ENCODE data around the gene ITGA6.

The ITGA6 gene

GRCh38 chr2:172415157-172415864 is 12.1 kb upstream of the ITGA6 start:
- DNase-seq (ENCODE audit: low read depth, low spot score), result no peak
- H3K27ac ChIP-seq, result no peak overlapping the region

GRCh38 chr2:172415865-172416183 is 11.6 kb upstream of the ITGA6 start:
- no peak overlapping the region for H3K27ac ChIP-seq
- no peak for DNase-seq (ENCODE audit: low read depth, low spot score)

DNA sequence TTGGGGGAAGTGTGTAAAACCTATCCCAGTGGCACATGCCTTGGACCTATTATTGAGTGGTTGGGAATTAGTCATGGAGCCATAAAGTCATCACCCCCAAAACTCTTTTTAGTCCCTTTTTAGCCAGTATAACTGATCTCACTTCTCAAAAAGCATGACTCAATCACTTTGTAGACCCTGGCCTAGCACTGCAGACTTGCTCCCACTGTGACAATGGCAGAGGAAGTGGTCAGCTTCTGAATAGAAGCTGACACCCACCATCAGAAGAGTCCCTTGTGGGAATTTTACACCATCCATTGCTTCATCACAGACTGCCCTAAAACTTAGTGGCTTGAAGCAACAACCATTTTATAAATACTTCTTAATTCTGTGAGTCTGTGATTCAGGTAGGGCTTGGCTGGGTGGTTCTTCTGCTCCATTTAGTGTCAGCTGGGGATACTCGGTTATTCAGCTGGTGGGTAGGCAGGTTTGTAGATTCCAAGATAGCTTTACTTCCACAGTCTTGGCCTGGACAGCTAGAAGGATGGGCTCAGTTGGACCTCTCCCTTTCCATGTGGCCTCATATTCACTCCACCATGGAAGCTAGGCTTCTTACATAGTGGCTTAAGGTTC is 10.8 kb upstream of the ITGA6 start:
- H3K27ac ChIP-seq, result no peak overlapping the region
- DNase-seq (ENCODE audit: low read depth, low spot score), result no peak

DNA sequence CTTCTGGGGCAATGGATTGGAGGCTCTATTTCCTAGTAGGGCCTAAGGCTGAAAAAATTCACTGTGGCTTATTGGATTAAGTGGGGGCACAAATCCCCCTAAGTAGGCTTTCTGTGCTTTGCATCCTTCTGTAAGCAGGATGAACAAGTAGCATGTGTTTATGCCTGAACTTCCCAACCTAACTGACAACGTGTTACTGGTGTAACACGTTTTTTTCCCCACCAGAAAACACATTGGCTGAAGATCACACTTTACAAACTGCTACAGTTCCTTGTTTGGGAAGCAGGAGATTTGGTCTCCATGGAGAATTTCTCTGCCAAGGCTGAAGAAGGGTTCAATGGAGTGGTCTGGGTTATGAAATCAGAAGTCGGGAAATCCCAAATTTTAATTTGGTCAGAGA is 7.2 kb upstream of the ITGA6 start:
- no peak overlapping the region for H3K27ac ChIP-seq
- DNase-seq (ENCODE audit: low read depth, low spot score), result no peak

DNA sequence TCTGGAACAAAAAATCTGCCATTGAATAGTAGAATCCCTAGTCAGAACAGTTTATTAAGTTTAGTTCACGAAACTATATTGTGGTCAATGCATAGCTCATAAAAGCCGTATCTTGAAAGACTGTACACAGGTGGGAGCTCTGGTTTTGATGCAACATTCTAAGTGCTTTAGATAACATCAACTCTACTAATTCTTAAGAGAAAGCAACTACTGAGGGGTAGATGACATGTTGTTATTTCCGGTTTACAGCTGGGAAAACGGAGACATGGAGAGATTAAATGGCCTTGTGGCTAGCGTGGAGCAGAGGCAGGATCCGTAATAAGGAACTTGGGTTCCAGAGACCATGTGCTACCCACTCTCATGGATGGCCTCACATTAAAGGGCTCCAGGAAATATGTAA is 4.2 kb upstream of the ITGA6 start:
- DNase-seq (ENCODE audit: low read depth, low spot score), result no peak
- no peak overlapping the region for H3K27ac ChIP-seq

DNA sequence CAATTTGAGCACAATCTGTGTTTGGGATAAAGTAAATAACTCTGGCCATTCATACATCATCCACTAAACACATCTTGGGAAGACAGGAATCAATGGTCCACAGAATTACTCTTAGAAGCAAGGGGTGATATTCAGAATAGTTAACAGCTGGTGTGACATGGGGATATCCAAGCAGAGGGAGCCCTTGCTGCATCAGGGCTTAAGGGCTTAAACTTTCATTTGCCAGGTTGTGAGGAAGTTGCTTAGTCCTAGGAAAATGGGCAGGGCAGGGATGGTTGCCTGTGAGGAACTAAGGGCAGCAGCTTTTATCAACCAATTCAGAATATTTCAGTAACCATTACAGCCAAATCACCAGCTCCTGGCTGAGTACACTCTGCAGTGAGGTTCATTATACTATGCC is 2.0 kb upstream of the ITGA6 start:
- no peak overlapping the region for H3K27ac ChIP-seq
- DNase-seq (ENCODE audit: low read depth, low spot score), result no peak

GRCh38 chr2:172426635-172427255 is 641 bp upstream of the ITGA6 start:
- peak overlapping the region; percentile 95 for H3K27ac ChIP-seq
- no peak for DNase-seq (ENCODE audit: low read depth, low spot score)

GRCh38 chr2:172427990-172428831 is 825 bp downstream of the ITGA6 start:
- no peak for DNase-seq (ENCODE audit: low read depth, low spot score)
- H3K27ac ChIP-seq, result peak overlapping the region; percentile 95

DNA sequence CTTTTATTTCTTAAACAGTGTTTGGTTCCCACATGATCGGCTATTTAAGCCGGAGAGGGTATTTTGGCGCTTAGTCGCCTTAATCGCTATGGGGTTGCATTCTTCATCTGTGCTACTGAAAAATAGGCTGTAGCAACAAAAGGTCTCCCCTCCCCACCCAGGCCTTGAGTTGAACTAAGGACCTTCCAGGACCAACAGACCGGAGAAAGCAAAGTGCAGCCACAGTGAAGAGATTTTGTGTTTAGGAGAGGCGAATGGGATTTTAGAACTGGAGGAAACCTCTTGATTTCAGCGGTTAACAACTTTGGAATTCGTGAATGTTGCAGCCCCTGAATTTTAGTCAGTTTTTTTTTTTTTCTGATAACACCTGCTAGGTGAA is 1.4 kb downstream of the ITGA6 start:
- DNase-seq (ENCODE audit: low read depth, low spot score), result no peak
- H3K27ac ChIP-seq, result peak overlapping the region; percentile 95

DNA sequence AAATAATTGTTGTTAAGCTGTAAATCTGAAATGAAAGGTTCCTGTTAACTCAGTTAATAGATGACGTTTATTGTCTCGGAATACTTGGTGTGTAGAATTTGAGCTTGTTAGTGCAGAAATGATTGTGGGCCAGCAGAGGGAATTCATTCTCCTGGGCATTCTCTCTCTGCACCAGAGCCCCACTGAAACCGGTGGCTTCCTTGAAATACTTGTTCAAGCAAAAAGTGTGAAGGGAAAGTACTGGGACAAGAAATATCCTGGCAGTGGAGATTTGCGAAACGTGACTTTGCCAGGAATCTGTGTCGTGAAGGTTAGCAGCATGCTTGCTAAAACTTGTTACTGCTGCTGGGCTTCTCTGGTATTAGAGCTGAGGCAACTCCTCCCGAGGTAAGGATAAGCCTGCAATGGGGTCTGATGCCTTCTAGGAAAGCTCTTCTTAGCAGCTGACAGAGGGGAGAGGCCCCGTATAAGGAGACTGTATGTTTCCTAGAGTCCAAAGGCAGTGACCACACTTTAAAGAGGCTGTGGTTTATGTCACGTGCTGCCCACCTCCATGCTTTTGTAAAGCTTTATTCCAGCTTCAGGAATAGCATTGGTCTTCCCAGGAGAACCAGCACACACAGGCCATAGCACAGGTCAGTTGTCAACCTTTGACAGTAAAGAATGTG is 2.0 kb downstream of the ITGA6 start:
- DNase-seq (ENCODE audit: low read depth, low spot score), result no peak
- peak overlapping the region; percentile 95 for H3K27ac ChIP-seq

- peak overlapping the region; percentile 95 for H3K27ac ChIP-seq
Measured at GRCh38 chr2:172430027-172430426, 2.6 kb downstream of the ITGA6 start.

GRCh38 chr2:172430678-172431077 is 3.3 kb downstream of the ITGA6 start:
- no peak for DNase-seq (ENCODE audit: low read depth, low spot score)

More at GRCh38 chr2:172430027-172430426, 2.6 kb downstream of the ITGA6 start:
- no peak for DNase-seq (ENCODE audit: low read depth, low spot score)

GRCh38 chr2:172431463-172431862 is 4.1 kb downstream of the ITGA6 start:
- peak overlapping the region; percentile 95 for H3K27ac ChIP-seq

More at GRCh38 chr2:172430678-172431077, 3.3 kb downstream of the ITGA6 start:
- peak overlapping the region; percentile 95 for H3K27ac ChIP-seq

GRCh38 chr2:172431993-172432392 is 4.6 kb downstream of the ITGA6 start:
- DNase-seq (ENCODE audit: low read depth, low spot score), result no peak
- H3K27ac ChIP-seq, result peak overlapping the region; percentile 95

More at GRCh38 chr2:172431463-172431862, 4.1 kb downstream of the ITGA6 start:
- DNase-seq (ENCODE audit: low read depth, low spot score), result no peak

- peak overlapping the region; percentile 95 for H3K27ac ChIP-seq
- DNase-seq (ENCODE audit: low read depth, low spot score), result no peak
Measured at GRCh38 chr2:172433144-172433543, 5.8 kb downstream of the ITGA6 start.

DNA sequence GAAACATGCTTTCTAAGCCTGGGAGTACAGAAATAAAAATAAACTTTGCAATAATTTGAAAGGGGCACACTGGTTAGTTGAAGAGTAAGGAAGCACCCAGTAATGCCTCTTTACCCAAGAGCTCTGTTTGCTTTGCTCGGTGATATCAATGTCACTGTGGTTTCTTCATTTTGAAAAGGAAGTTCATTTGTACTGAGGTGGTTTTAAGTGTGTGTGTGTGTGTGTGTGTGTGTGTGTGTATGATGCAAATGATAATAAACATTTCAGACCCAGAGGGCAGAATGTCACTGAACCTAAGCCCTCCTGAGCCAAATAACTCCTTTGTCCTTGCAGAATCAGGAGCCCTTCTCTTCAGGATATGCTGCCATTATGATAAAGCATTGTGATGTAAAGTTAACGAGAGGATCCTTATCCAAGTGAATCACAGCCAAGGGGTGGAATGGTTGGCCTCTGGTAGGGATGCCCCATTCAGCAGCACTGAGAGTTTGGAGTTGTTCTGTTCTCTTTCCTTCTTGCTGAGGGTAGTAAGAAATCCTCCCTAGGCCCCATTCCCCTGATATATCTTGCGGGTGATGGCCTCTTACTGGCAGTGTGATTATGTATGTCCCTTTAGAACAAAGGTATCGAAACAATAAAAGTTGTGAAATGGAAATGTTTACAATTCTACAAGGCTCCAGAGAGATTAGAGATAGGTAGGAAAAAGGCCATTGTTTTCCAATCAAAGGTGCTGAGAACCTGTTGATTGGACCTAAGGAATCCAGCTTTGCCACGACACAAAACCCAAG is 7.6 kb downstream of the ITGA6 start:
- no peak for DNase-seq (ENCODE audit: low read depth, low spot score)
- H3K27ac ChIP-seq, result peak overlapping the region; percentile 95

DNA sequence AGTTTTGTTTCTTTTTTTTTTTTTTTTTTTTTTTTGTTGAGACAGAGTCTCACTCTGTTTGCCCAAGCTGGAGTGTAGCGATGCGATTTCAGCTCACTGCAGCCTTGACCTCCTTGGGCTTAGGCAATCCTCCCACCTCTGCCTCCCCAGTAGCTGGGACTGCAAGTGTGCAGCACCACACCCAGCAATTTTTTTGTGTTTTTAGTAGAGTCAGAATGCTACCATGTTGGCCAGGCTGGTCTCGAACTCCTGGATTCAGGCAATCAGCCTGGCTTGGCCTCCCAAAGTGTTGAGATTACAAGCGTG is 8.2 kb downstream of the ITGA6 start:
- peak overlapping the region; percentile 95 for H3K27ac ChIP-seq
- no peak for DNase-seq (ENCODE audit: low read depth, low spot score)

- DNase-seq (ENCODE audit: low read depth, low spot score), result peak; percentile 86
- peak overlapping the region; percentile 95 for H3K27ac ChIP-seq
Measured at GRCh38 chr2:172436889-172437288, 9.5 kb downstream of the ITGA6 start.

DNA sequence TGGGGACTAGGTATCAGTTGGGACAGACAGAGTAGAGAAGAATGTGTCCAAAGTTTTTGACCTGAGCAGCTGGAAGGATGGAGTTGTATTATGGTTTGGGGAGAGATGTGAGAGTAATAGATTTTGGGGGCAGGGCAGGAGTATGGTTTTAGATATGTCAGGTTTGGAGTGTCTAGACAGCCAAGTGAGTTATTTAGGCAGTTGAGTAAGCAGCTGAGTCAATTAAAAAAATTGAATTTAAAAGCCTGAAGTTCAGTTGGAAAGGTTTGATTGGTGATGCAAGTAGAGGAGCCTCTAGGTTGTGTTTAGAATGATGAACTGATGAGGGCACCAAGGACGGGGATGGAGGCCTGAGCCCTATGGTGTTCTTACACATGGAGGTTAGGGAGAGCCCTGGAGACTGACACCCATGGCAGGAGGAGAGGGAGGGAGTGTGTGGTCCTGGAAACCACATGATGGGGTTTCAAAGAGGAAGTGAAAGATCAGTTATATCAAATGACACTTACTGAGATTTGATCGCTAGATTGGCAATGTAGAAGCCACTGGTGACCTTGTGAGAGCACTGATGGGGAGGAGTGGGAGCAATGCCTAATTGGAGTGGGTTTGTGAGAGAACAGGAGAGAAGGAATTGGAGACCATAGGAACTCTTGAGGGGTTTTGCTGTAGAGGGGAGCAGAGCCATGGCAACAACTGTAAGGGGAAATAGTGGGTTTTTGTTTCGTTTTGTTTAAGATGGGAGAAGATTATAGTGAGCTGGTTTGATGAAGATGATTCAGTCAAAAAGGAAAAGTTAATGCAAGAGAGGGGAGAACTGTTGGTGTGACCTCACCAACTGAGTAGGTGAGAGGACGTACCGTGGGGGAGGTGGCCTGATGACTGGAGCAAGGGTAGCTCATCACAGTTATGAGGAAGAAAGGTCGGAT is 10.3 kb downstream of the ITGA6 start:
- H3K27ac ChIP-seq, result peak overlapping the region; percentile 95
- no peak for DNase-seq (ENCODE audit: low read depth, low spot score)
